ENCODE measurements around the gene RMI1. TPM values are rescaled to one million over a fixed set of nuclear protein-coding genes. Genes with fewer than 3 reads are reported as not detected.

The RMI1 gene
- total RNA-seq, 2 donors from 2014 or later, result 8.7 to 18.1 TPM

GRCh38 chr9:83969602-83970001 lies 11.0 kb upstream of the RMI1 start:
- 86% methylated on average over 3 of the region's 3 CpGs for WGBS
- H3K27ac ChIP-seq, result no peak overlapping the region
- intact Hi-C loops (cut with DNase I), result no loop called here

GRCh38 chr9:83971485-83971884 lies 9.1 kb upstream of the RMI1 start:
- intact Hi-C loops (cut with DNase I), result no loop called here
- no peak for DNase-seq (ENCODE audit: low spot score)
- 68% methylated on average over 6 of the region's 6 CpGs for WGBS
- no peak overlapping the region for H3K27ac ChIP-seq
- H3K4me3 ChIP-seq, result no peak overlapping the region
- H3K4me1 ChIP-seq (replicated peaks), result no peaks in the 10 kb centered on the region
- no peaks in the 10 kb centered on the region for H3K9me3 ChIP-seq
- H3K36me3 ChIP-seq, result peaks cover 11 to 45% of the 10 kb centered on the region in 2 donors
- no peaks in the 10 kb centered on the region for H3K27me3 ChIP-seq (replicated peaks; ENCODE audit: insufficient read depth)
- no peak for TF ChIP-seq POLR2AphosphoS5 (IDR thresholded peaks at IDR 0.05)
- TF ChIP-seq CTCF (IDR thresholded peaks at IDR 0.05), result no peak
- no peak for TF ChIP-seq POLR2A (IDR thresholded peaks at IDR 0.05)

More at GRCh38 chr9:83969602-83970001, 11.0 kb upstream of the RMI1 start:
- Histone ChIP-seq H3K4me3 (no peak overlapping the region), H3K4me1 (replicated peaks) (no peaks in the 10 kb centered on the region), H3K9me3 (no peaks in the 10 kb centered on the region), H3K36me3 (peaks cover 11 to 38% of the 10 kb centered on the region in 2 donors), H3K27me3 (replicated peaks; ENCODE audit: insufficient read depth) (no peaks in the 10 kb centered on the region)
- TF ChIP-seq CTCF (IDR thresholded peaks at IDR 0.05) (no peak), POLR2A (IDR thresholded peaks at IDR 0.05) (no peak), POLR2AphosphoS5 (IDR thresholded peaks at IDR 0.05) (no peak)
- DNase-seq (ENCODE audit: low spot score), result no peak

- Histone ChIP-seq H3K4me1 (replicated peaks) (no peaks in the 10 kb centered on the region), H3K27ac (no peak overlapping the region), H3K27me3 (replicated peaks; ENCODE audit: insufficient read depth) (no peaks in the 10 kb centered on the region), H3K4me3 (no peak overlapping the region), H3K36me3 (peaks cover 11 to 45% of the 10 kb centered on the region in 2 donors), H3K9me3 (no peaks in the 10 kb centered on the region)
- intact Hi-C loops (cut with DNase I), result no loop called here
- no peak for DNase-seq (ENCODE audit: low spot score)
- WGBS, result 55% methylated on average over 2 of the region's 2 CpGs
- TF ChIP-seq POLR2A (IDR thresholded peaks at IDR 0.05), result no peak
- no peak for TF ChIP-seq POLR2AphosphoS5 (IDR thresholded peaks at IDR 0.05)
- TF ChIP-seq CTCF (IDR thresholded peaks at IDR 0.05), result no peak
Measured at GRCh38 chr9:83972286-83972685, 8.3 kb upstream of the RMI1 start.

- H3K36me3 ChIP-seq, result peaks cover 11 to 34% of the 10 kb centered on the region in 2 donors
- H3K4me1 ChIP-seq (replicated peaks), result no peaks in the 10 kb centered on the region
- H3K27me3 ChIP-seq (replicated peaks; ENCODE audit: insufficient read depth), result no peaks in the 10 kb centered on the region
- 88% methylated on average over 12 of the region's 12 CpGs for WGBS
- no peak overlapping the region for H3K27ac ChIP-seq
- no peak for DNase-seq (ENCODE audit: low spot score)
- H3K9me3 ChIP-seq, result no peaks in the 10 kb centered on the region
- no peak overlapping the region for H3K4me3 ChIP-seq
- intact Hi-C loops (cut with DNase I), result no loop called here
- TF ChIP-seq POLR2A (IDR thresholded peaks at IDR 0.05) (no peak), POLR2AphosphoS5 (IDR thresholded peaks at IDR 0.05) (no peak), CTCF (IDR thresholded peaks at IDR 0.05) (no peak)
Measured at GRCh38 chr9:83975300-83975699, 5.3 kb upstream of the RMI1 start.

- DNase-seq (ENCODE audit: low spot score), result no peak
- Histone ChIP-seq H3K27ac (no peak overlapping the region), H3K4me1 (replicated peaks) (no peaks in the 10 kb centered on the region), H3K9me3 (no peaks in the 10 kb centered on the region), H3K36me3 (peaks cover 11 to 26% of the 10 kb centered on the region in 2 donors), H3K4me3 (no peak overlapping the region), H3K27me3 (replicated peaks; ENCODE audit: insufficient read depth) (no peaks in the 10 kb centered on the region)
- intact Hi-C loops (cut with DNase I), result no loop called here
- 56% methylated on average over 2 of the region's 2 CpGs for WGBS
- TF ChIP-seq CTCF (IDR thresholded peaks at IDR 0.05) (no peak), POLR2A (IDR thresholded peaks at IDR 0.05) (no peak), POLR2AphosphoS5 (IDR thresholded peaks at IDR 0.05) (no peak)
Measured at GRCh38 chr9:83976372-83976771, 4.2 kb upstream of the RMI1 start.
